ENCODE data around the gene SORT1.

DNA sequence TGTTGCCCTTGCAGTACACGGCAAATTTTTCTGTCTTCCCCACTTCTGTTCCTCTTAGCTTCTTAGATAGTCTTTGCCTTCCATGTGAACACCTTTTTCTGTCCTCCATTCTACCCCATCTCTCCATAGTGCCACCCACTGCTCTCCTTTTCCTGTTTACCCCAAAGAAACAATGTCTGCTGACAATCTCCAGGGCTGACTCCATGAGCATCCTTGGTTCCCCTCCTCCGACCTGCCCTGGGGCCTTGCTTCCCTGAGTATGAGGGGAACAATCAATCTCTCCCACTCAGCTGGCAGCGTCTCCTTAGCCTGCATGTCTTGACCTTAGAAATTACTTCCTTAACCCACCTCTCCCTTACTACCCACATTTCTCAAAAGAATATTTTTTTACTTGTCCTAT, 78.6 kb downstream of the SORT1 start:
- TF ChIP-seq POLR2AphosphoS5 (IDR thresholded peaks at IDR 0.05; ENCODE audit: borderline replicate concordance, low read depth, low read length) = no peak
- TF ChIP-seq EZH2 (IDR thresholded peaks at IDR 0.05) = no peak
